HG03135 (cell line): ENCODE measurements around the gene SLC6A3.

Experiments used
- ATAC-seq: cut with Tn5 transposase; IDR thresholded peaks from one replicate; pipeline ENCODE4 v1.9.1; 2021; ENCODE audit warnings: mild to moderate bottlenecking, moderate library complexity; ENCODE audit not compliant: unreplicated experiment

SLC6A3 gene

DNA sequence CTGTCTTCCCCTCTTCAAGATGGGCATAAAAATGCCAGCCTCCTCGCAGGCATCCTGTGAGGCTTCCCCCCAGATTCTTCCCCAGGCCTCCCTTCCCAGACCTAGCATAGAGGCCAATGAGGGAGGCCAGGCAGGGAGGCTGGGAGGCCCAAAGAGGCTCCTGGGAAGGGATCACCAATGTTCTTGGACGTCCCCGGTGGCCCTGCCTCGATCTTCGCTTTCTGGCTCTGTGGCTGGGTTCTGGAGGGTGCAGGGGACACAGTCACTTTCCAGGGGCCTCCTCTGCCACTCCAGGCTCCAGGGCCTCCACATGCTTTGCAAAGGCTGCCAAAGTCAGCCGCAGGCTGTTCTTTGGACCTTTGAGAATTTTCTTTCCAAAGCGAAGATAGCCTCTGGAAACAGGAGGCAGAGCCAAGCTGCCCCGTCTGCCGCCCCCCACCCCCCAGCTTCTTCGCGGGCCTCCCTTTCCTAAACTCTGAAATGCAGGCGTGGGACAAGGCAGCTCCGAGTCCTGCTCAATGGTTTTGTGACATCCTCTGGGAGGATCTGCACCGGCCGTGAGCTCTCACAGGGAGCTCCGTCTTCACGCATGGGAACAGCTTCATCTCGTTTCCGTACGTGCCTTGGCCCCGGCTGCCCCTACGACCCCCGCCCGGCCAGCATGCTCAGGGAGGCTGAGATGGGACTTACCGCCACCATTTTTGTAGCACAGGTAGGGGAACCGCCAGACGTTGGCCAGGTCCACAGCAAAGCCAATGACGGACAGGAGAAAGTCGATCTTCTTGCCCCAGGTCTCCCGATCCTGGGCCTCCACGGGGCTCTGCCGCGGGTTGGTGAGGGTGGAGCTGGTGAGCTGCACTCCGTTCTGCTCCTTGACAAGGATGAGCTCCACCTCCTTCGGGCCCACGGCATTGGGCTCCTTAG lies 2.8 kb downstream of the SLC6A3 start:
- ATAC-seq, result no peak

DNA sequence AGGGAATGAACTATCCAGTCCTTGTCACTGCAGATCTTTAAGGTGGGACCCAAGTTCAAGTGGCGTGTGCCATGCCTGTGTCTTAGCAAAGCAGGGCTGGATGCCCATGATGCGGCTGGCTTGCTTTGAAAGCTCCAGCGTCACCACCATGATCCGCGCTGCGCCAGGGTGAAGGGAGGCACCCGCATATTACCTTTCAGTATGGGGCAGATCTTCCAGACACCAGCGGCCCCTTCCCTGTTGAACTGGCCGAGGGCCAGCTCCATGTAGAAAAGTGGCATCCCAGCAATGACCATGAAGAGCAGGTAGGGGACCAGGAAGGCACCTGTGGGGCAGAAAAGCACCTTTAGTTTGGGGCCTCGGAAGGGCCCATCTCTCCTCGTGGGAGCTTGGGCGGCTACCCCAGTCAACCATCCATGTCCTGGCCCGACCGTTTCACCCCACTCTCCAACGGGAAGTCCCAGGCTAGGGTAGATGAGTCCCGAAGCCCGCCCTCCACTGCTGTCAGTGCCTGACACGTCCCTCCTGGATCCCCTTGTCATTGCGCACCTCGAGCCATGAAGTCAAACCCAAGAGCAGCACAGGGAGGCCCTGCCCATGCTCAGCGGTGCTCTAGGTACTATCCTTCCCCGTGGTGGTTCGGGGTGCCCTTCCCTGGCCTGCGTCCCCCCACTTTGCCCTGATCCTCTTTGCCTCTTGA lies 3.9 kb downstream of the SLC6A3 start:
- no peak for ATAC-seq

DNA sequence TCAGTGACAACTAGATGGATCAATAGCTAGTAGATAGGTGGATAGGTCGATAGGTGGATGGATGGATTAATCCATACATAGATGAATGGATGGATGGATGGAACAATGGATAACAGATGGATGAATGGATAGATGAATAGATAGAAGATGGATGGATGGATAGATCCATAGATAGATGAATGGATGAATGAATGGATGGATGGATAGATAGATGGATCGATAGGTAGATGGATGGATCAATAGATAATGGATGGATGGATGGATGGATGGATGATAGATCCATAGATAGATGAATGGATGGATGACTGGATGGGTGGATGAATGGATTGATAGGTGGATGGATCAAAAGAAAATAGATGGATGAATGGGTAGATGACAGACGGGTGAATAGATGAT lies 5.1 kb downstream of the SLC6A3 start:
- ATAC-seq, result no peak

DNA sequence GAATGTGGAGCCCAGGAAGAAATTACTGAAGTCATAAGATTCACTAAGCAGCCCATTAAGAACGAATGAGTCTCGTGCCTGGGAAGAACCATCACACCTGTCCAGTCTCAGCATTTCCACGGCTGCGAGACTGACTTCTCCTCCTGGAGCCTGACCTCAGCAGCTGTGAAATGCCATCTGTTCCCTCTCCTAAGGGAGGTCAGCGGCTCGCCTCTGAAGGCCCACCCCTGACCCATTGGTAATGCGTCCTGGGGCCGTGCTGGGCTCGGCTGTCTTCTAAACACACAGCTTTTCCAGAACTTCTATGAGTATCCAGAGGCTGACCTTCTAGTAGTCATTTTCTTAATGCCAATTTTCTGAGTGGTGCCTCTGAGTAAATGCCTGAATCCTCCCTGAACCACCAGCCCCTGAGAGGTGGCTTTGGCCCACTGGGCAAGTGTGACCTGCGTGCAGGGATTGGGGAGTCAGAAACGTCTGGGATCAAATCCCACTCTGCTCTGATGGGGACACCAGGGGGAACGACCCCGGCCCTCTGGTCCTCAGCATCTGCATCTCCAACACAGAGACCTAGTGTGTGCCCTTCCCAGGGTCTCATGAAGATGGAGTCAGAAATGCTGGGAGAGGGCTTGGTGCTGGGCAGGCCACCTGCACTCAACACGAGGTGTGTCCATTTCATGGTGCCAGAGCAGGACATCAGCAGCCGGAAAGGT lies 5.7 kb downstream of the SLC6A3 start:
- no peak for ATAC-seq

DNA sequence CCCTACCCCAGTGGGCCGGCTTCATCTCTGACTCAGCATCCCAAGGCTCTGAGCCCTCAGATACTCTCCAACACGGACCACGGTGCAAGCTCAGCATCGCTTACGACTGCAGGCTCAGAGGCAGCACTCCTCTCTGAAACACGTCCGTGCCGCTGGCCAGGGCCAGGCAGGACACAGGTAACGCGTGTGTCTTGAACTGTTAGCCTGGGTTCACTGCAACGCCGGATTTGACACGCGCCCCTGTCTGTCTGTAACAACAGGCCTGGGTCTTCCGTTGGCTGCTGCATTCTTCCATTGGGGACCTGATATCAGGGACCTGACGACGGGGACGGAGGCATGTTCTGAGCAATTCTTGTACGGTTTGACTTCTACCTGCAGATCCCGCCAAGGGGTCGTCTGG lies 6.4 kb downstream of the SLC6A3 start:
- ATAC-seq, result no peak

DNA sequence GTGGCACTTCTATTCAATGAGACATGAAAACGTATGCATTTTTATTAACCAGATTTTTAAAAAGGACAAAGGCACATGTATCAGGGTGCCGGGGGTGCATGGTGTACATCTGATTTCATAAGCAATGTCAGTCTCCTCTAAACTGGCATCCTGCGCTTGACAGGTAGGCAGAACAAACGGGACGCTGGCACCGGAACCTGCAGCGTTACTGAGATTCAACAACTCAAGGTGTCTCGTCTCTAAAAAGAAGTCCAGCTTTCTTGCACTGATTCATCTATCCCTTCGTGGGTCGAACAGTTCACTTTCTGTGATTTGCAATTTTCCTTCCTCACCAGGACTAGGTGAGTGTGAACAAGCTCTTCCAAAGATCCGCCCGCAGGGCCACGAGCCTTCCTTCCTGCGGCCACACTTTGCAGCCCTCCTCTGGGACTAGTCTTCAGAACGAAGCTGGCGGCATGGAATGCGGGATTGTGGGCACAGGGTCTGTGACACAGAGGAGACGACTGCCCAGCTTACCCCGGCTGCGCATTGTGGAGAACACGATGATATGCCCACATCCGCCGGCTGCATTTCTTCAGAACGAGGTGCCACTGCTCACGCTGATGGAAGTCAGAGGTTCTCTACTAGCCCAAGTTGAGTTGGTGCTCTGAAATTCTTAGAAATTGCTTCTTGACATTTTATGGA lies 7.2 kb downstream of the SLC6A3 start:
- no peak for ATAC-seq

DNA sequence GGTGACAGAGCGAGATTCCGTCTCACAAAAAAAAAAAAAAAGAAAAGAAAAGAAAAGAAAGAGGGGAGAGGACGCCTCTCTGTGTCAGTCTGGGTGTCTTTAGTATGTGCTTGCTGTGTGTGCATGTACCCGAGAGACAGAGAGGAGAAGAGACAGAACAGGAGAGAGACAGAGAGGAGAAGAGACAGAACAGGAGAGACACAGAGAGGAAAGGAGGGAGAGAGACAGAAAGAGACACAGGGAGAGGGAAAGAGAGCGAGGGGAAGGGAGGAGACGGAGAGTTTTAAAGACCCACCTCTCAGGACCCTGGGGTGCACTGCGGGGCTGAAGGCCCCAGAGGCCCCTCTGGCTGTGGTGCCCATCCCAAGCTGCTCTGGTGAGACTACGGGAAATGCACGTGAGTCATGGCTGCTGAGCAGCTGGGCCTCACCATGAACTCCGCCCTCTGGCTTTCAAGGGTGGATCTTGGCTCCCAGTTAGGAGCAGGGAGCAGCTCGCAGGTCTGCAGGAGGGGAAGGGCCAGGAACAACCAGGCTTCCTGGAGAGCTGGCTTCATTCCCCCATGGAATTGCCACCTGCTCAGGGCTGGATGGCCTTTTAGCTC lies 7.9 kb downstream of the SLC6A3 start:
- ATAC-seq, result no peak

DNA sequence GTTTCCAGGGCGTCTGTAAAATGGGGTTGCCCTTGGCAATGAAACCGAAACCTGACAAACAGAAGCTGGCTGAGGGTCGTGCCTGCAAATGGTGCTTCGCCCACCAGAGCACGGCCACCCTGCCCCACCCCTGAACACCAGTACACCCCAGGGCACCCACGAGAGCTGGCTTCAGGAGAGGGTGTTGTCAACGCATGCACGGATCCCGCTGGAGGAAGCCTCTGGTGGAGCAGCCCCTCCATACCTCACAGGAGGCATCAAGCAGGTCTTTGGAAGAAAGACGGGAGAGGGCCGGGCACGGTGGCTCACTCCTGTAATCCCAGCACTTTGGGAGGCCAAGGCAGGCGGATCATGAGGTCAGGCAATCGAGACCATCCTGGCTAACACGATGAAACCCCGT lies 8.6 kb downstream of the SLC6A3 start:
- ATAC-seq, result no peak

DNA sequence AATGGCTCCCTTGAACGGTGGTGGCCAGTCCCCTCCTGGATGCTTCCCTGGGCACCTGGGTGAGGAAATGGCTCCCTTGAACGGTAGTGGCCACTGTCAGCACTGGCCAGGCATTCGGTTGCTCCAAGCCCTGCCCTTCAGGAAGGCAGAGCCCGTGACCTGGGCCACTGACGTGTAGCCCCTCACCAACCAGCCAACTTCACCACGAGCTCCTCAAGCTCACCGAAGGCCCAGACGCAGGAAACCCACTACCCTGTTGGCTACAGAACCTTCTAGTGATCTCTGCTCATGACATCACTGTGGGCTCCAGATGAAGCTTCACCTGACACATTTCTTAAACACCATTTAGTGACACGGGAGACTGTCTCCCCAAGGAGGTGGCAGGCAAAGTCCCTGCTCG lies 9.2 kb downstream of the SLC6A3 start:
- no peak for ATAC-seq

DNA sequence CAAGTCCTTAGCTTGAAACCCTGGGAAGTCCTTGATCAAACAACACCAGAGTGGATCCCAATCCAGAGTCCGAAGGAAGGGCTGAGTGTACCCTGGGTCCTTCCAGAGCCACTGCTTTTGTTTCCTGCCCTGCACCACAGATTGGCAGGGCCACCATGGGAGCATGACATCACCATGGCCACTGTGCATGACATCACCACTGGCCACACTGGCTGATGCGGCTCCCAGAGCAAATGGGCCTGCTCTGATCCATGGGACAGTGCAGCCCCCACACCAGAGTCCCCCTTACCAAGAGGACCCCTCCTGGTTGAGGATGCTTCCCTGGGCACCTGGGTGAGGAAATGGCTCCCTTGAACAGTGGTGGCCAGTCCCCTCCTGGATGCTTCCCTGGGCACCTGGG lies 9.9 kb downstream of the SLC6A3 start:
- ATAC-seq, result no peak

DNA sequence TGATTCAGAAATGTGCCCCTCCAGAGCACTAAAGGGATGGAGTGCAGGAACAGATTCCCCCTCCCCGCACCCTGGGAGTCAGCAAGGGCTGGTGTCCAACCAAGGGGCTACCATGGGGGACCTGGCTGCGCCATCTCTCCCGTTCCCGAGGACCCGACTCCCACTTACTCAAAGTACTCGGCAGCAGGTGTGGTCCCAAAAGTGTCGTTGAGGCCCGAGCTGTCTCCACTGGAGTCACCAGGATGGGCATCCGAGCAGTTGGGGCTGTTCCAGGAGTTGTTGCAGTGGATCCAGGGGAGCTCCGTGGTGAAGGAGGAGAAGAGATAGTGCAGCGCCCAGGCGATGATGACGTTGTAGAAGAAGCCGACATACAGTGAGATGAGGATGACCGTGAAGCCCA lies 12.9 kb downstream of the SLC6A3 start:
- no peak for ATAC-seq

DNA sequence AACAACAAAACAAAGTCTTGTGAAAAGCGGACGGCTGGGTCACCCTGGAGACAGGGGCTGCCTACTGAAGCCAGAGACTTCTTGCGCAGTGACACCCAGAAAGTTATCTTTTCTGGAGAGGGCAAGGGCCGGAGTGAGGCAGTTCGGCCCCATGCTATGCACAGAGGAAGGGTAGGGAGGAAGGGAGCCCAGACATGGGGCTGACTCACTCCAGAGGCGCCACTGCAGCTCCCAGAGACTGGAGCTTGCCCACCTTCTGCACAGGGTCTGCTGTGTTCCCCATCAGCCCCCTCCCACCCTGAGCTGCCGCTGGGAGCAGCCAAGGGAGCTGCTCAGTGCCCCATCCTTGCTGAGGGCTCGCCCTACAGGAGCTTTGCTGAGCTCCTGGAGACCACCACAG lies 13.3 kb downstream of the SLC6A3 start:
- no peak for ATAC-seq

DNA sequence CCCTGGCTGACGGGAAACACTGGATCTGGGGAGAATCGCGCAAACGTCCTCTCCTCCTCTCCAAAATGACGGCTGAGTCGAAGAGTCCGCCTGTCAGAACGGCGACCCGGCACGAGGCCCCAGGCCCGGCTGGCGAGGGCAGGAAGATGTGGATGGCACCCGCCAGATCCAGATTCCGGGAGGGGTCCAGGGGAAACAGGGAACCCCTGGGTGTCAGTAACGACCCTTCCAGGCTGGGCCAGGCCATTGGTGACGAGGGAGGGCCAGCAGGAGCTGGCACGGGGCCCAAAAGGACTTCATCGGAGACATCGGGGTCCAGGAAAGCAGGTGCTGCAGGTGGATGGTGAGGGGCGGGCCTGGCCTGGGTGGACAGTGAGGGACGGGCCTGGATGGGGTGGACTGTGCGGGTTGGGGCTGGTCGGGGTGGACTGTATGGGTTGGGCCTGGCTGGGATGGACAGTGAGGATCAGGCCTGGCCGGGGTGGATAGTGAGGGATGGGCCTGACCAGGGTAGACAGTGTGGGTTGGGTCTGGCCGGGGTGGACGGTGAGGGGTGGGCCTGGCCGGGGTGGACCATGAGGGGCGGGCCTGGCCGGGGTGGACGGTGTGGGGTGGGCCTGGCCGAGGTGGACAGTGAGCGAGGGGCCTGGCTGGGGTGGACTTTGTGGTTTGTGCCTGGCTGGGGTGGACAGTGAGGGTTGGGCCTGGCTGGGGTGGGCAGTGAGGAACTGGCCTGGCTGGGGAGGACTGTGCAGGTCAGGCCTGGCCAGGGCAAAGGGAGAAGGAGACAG lies 14.0 kb downstream of the SLC6A3 start:
- no peak for ATAC-seq

DNA sequence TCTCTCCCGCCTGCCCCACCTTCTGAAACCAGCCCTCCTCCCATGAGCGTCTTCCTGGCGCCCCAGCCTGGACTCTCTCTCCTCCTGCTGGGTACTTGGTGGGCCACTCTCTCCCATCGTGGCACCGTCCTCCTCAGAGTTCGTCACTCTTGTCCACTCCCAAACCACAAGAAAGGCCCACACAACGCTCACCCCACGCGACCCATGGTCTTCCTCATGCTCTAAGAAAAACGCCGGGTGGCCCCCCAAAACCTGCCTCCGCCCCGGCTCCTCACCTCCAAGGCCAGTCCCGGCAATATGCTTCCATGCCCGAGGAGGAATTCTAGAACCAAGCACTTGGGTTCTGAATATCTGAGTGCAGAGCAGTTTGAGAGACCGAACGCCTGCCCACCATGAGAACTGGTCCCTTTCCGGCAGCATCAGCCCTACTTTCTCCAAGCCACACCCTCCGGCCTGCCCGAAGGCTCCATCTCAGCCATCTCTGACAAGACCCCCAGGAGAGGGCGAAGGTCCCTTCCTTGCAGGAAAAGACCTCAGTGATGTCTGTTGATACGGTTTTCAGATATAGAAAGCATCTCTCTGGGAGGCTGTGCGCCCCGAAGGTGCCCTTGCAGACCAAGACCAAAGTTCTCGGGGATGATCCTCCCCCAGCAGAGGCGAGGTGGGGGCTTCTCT lies 15.0 kb downstream of the SLC6A3 start:
- no peak for ATAC-seq

DNA sequence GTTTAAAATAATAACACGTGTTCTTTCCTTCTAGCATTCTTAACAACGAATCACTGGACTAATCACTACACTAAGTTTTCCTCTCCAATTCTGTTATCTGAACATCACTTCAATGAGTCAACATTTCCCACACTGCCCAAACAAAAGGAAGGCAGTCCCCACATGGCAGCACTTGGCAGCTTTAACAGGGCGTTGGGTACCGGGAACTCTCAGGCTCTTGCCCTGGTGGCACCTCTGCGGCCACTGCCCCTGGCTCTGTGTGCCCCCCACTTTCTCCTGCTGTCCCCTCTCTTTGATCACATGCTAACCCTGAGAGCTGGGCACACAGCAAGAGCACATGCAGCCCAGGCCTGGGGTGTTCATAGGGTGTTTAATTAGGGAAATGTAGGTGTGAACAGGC lies 15.7 kb downstream of the SLC6A3 start:
- no peak for ATAC-seq

DNA sequence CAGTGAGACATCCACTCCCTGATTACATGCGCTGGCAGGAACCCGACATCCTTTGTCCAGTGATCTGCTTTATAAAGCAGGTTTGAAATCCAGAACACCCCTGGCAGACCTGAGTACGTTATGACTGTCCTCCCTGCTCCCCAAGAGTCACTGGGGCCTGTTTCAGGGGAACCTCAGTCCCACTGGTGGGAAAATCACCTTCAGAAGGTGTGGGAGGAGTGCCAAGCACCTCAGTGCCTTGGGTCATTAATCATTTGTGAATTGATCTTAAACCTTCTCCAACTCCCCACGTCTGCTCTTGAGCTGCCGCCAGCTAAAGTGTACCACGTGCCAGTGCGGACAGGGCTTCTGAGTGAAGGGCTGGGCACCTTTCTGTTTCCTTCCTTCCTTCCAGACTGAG lies 16.2 kb downstream of the SLC6A3 start:
- no peak for ATAC-seq

DNA sequence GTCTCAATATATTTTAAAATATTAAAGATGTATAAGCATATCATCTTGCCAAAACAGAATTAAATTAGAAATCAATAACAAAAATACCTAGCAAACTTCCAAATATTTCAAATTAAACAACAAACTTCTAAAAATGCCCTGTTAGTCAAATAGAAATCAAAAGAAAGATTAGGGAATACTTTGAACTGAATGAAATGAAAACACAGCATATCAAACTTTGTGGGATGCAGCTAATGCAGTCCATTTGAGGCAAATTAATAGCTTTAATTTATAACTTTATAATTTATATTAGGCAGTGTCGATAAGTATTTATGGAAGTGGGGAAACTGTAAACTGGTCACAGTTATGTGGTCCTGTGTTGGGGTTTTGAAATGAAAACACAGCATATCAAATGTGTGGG lies 17.1 kb downstream of the SLC6A3 start:
- no peak for ATAC-seq

DNA sequence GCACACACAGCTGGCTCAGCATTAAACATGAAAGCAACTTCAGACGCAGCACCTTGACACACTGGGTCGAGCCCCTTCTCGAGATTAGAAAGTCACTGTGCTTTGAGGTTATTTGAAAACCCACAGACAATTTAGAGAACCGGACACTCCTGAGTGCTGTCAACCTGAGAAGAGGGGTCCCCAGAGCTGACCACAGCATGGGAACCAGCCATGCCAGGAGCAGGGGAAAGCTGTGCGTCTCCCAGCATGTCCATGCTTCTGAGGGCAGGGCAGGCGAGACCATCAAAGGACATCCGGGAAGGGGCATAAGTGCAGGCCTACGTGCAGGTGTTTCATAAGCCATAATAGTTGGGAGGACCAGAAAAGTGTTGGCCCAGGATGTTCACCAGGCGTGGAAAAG lies 20.5 kb downstream of the SLC6A3 start:
- ATAC-seq, result no peak

DNA sequence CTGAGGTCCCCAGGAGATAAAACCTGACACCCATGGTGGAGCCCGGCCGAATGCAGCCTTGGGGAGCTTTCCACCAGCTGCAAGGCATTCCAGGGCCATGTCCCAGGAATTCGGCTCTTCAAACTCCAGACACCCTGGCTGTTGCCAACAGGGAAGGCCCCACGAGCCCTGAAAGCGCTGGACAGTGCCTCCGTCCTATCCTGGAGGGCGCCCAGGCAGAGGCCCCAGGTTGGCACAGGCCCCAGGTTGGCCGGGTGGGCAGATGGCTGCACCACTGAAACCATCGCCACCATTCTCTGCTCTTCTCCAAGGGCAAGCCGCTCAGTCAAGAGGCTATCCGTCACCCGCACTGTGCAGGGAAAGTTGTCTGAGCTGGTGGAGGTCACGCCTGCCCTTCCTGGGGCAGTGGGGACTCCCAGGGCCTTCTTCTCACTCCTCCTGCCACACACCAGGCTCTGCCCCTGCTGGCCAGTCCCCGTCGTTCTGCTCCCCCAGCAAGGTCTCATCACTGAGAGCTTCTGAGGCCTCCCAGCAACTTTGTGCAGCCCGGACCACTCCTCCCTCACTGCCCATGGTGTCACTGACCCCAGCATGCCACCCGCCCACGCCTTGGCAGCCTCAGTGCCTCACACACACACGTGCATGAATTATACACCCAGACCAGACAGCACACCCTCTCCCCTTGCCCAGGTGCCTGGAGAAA lies 21.2 kb downstream of the SLC6A3 start:
- no peak for ATAC-seq
